Tibial artery (tissue), 4 donors: ENCODE results near the gene ACTN4.
A peak's percentile ranks its signal among the peaks of the same experiment; 100 is the strongest.

Experiments used
- DNase-seq, 2 donors: peaks; one replicate each; pipeline ENCODE4 v3.0.0-alpha.2; 2019
- H3K27ac ChIP-seq, 2 donors: fragments of 200-600 bp; sonication (generic) in 1 of 2; 1 replicate in 1 of 2; 2 replicates in 1 of 2; pipeline ENCODE4 v1.5.1; 2018 to 2019; ENCODE audit warnings: mild to moderate bottlenecking in 1 of 2
- H3K27me3 ChIP-seq, 2 donors: fragments of 200-600 bp; sonication (generic) in 1 of 2; one replicate each; pipeline versions ENCODE4 v1.5.1 to v1.6.0; 2016 to 2019
- H3K36me3 ChIP-seq, 3 donors: fragments of 200-600 bp; sonication (generic) in 2 of 3; one replicate each; pipeline ENCODE4 v1.5.1; 2016 to 2019; ENCODE audit warnings: mild to moderate bottlenecking in 2 of 3
- H3K4me1 ChIP-seq, 4 donors: fragments of 200-600 bp; sonication (generic) in 2 of 4; 1 replicate in 3 of 4; 2 replicates in 1 of 4; pipeline ENCODE4 v1.5.1; 2016 to 2019
- H3K4me3 ChIP-seq, 2 donors: fragments of 200-600 bp; sonication (generic) in 1 of 2; 1 replicate in 1 of 2; 2 replicates in 1 of 2; pipeline ENCODE4 v1.5.1; 2018 to 2019; ENCODE audit warnings: mild to moderate bottlenecking in 2 of 2
- H3K9me3 ChIP-seq, 3 donors: fragments of 200-600 bp; sonication (generic) in 1 of 3; one replicate each; pipeline ENCODE4 v1.5.1; 2016 to 2019
- intact Hi-C: fragments of 100-400 bp; cut with DNase I; formaldehyde crosslinking; loops from one replicate; pipeline ENCODE4 v1.15.0; 2023; ENCODE audit warnings: low total_unique reads
- TF ChIP-seq, protein P1 (sequence below), 2 experiments: fragments of 200-600 bp in 1 of 2; fragments of 450-650 bp in 1 of 2; IDR thresholded peaks; one replicate each; pipeline ENCODE4 v1.5.1; 2017 to 2019; ENCODE audit warnings: antibody characterized with exemption in 2 of 2, mild to moderate bottlenecking in 1 of 2, moderate library complexity in 1 of 2

The ACTN4 gene

DNA sequence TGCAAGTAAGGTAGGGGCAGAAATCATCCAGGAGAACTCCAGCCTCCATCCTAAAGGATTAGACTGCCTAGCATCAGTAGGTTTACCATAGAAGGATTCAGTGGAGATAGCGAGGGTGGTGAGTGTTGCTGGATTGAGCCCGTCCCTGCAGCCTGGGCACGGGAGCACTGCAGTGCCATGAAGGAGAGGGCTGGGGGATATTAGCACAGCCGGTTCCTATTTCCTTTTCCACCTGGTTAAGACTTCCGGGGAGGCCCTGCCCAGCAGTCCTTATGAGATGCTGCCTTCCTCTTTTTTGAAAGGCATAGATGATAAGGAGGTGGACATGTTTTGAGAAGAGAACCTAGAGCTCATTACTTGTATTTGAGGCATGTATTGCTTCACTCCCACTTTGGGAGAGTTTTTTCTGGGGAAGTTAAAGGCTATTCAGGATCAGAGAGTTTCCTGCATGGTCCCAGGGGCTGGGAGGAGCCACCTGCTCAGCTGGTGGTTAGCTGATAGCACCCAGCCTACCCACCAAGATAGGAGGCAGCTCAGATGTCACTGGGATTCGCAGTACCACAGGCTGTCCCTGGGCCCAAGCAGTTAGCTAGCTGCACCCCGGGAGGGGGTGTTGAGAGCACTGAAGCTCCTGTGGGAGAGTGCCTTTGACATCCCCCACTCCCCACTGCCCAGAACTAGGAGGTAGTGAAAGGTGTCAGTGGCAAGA, 17.2 kb downstream of the ACTN4 start:
- intact Hi-C loops, result no loop called here
- no peaks in the 10 kb centered on the region for H3K27me3 ChIP-seq
- peak overlapping the region in 1 of 2 donors; percentile 30 for H3K4me3 ChIP-seq
- no peaks in the 10 kb centered on the region for H3K9me3 ChIP-seq
- DNase-seq, result no peak
- TF ChIP-seq, protein P1, sequence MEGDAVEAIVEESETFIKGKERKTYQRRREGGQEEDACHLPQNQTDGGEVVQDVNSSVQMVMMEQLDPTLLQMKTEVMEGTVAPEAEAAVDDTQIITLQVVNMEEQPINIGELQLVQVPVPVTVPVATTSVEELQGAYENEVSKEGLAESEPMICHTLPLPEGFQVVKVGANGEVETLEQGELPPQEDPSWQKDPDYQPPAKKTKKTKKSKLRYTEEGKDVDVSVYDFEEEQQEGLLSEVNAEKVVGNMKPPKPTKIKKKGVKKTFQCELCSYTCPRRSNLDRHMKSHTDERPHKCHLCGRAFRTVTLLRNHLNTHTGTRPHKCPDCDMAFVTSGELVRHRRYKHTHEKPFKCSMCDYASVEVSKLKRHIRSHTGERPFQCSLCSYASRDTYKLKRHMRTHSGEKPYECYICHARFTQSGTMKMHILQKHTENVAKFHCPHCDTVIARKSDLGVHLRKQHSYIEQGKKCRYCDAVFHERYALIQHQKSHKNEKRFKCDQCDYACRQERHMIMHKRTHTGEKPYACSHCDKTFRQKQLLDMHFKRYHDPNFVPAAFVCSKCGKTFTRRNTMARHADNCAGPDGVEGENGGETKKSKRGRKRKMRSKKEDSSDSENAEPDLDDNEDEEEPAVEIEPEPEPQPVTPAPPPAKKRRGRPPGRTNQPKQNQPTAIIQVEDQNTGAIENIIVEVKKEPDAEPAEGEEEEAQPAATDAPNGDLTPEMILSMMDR (IDR thresholded peaks at IDR 0.05), result no peak
- H3K27ac ChIP-seq, result peak overlapping the region; percentile 94 to 97
- H3K4me1 ChIP-seq, result peaks cover 31 to 100% (median 97%) of the 10 kb centered on the region in 4 donors
- H3K36me3 ChIP-seq, result peaks cover 0 to 6% (median 0%) of the 10 kb centered on the region in 3 donors

DNA sequence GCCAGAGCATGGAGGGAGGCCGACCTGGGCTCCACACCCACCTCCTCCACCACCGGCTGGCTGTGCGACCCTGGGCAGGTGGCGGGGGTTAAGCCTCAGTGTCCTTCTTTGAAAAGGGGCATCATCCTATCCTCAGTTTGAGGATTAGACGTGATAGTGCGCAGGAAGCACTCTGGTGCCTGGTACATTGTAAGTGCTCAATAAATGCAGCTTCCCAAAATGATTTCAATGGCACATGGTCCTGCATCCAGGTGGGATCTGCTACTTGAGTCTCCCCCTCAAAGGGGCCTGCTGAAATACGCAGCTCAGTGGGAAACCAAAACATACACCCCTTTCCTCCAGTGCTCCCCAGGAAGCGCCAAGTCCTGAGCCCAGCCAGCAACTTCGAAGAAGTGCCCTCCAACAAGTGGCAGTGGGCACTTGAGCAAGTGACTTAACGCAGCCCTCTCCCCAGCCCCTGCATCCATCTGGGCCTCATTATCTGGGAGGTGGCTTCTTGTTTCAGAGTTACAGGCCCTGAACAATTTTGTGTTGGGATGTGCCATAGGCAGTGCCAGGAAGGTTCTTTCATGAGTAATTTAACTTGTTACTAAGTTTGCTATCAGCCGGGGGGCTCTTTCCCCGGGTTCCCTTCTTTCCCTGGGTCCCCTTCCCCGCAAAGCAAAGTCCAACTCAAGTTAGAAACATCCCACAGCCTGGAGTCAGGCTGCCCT, 17.9 kb downstream of the ACTN4 start:
- intact Hi-C loops, result no loop called here

DNA sequence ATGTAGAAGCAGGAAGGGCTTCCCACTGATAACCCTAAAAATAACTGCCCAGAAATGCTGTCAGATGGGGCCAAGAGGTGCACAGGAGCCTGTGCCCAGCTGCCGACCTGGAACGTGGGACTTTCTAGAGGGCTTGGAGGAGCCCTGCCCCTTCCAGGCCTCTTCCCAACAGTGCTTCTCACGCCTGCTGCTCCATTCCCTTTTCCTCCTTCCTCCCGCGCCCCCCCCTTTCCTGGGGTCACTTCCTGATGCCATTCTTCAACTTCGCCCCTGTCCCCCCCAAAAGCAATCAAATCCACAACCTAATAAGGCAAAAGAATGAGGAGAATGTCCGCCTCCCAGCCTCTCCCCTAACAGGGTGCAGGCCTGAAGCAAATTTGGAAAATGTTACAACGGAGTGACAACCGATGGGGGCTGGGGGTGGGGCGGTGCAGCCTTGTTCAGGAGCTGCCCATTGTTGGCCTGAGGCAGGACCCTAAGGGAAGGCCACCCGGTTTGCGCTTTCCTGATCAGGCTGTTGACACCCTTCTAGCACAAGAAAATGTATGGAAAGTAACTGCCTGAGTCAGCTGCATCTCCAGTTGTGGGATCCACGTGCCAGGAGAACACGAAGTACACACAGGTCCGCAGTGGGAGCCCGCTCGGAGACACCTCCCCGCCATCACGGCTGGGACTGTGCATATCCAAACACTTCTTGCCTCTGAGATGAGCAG, 18.7 kb downstream of the ACTN4 start:
- Histone ChIP-seq H3K9me3 (no peaks in the 10 kb centered on the region), H3K4me1 (peaks cover 31 to 100% (median 96%) of the 10 kb centered on the region in 4 donors), H3K27ac (peak overlapping the region; percentile 94 to 97), H3K4me3 (no peak overlapping the region), H3K27me3 (no peaks in the 10 kb centered on the region), H3K36me3 (peaks cover 0 to under 1% (median 0%) of the 10 kb centered on the region in 3 donors)
- TF ChIP-seq, protein P1 (IDR thresholded peaks at IDR 0.05), result no peak
- intact Hi-C loops, result no loop called here
- DNase-seq, result peak; percentile 57 to 84

More for the DNA sequence above, 17.9 kb downstream of the ACTN4 start:
- TF ChIP-seq, protein P1 (IDR thresholded peaks at IDR 0.05), result no peak
- Histone ChIP-seq H3K36me3 (peaks cover 0 to 6% (median 0%) of the 10 kb centered on the region in 3 donors), H3K27me3 (no peaks in the 10 kb centered on the region), H3K27ac (peak overlapping the region; percentile 94 to 97), H3K9me3 (no peaks in the 10 kb centered on the region), H3K4me1 (peaks cover 31 to 100% (median 98%) of the 10 kb centered on the region in 4 donors), H3K4me3 (no peak overlapping the region)
- no peak for DNase-seq

DNA sequence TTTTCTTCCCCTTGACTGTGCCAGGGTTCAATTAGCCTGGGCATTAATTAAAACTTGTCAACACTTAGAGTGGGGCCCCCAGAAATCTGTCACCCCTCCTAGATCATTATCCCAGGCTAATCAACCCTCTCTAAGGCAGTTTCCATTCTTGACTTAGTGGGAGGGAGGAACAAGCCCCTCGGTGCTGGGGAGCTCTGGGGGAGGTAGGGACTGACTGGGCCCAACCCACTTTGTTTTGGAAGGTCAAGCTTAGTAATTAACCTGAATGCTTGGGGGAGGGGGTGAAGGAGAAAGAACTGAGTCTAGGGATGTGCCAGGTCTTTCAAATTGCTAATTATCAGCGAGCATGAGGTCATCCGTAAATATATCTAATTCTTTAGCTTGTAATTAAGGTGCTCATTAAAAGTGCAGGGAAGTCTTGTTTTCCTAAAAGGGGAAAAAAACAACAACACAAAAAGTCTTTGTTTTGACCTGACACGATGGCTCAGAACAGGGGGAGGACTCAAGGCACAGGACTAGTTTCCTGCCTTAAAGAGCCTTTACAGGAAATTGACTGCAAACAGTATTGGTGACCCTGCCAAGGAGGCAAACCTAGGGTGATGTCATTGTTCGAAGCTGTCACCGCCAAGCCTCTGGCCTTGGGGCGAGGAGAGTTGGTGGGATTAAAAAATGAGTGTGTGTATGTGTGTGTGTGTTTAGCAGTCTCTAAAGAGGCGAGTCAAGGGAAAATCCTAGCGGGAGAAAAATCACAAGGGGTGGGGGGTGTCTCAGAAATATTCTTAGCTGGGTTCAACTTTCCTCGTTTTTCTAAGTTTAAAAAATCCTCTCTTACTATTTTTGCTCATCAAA, 19.4 kb downstream of the ACTN4 start:
- no peaks in the 10 kb centered on the region for H3K27me3 ChIP-seq
- H3K9me3 ChIP-seq, result no peaks in the 10 kb centered on the region
- H3K36me3 ChIP-seq, result no peaks in the 10 kb centered on the region
- no peak overlapping the region for H3K4me3 ChIP-seq
- peak overlapping the region; percentile 94 to 97 for H3K27ac ChIP-seq
- intact Hi-C loops, result no loop called here
- DNase-seq, result peak; percentile 60 to 83
- TF ChIP-seq, protein P1 (IDR thresholded peaks at IDR 0.05), result no peak
- peaks cover 31 to 100% (median 96%) of the 10 kb centered on the region in 4 donors for H3K4me1 ChIP-seq

DNA sequence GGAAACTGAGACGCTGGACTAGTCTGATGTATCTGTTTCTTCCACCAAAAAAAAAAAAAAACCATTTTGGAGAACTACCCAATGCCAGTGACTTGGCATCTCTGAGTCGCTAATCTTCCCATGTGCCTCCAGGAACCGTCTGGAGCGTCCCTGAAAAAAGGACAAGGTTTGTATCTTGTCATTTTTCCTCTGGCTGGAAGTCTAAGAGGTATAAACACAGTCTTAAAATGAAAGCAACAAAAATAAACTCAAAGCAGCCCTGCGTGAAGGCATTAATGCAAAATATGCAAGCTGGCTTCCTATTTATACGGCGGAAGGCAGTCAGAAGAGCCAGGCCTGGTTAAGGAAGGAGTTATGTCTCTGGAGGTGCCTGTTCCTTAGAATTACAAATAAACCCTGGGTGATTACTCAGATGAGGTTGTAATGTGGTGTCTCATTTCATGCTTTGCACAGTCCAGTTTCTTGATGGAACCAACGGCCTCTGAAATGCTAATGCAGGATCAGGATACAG, 20.3 kb downstream of the ACTN4 start:
- Histone ChIP-seq H3K27ac (peak overlapping the region; percentile 94 to 97), H3K36me3 (no peaks in the 10 kb centered on the region), H3K4me3 (peak overlapping the region in 1 of 2 donors; percentile 3), H3K4me1 (peaks cover 27 to 100% (median 94%) of the 10 kb centered on the region in 4 donors), H3K27me3 (no peaks in the 10 kb centered on the region), H3K9me3 (no peaks in the 10 kb centered on the region)
- no peak for DNase-seq
- intact Hi-C loops, result no loop called here
- TF ChIP-seq, protein P1 (IDR thresholded peaks at IDR 0.05), result no peak
